B cell (primary cell): ENCODE data around the gene CYB561D1.

Source experiments
- EZH2 ChIP-seq: IDR thresholded peaks from 2 replicates; pipeline ENCODE4 v1.6.1; 2012; ENCODE audit warnings: borderline replicate concordance, low read depth, mild to moderate bottlenecking, moderate library complexity, low read length; ENCODE audit not compliant: insufficient read depth, poor library complexity, severe bottlenecking
- TF ChIP-seq, protein P1 (sequence below): fragments of 200-600 bp; IDR thresholded peaks from one replicate; pipeline ENCODE4 v1.8.0; 2022; ENCODE audit warnings: antibody characterized with exemption, mild to moderate bottlenecking

DNA sequence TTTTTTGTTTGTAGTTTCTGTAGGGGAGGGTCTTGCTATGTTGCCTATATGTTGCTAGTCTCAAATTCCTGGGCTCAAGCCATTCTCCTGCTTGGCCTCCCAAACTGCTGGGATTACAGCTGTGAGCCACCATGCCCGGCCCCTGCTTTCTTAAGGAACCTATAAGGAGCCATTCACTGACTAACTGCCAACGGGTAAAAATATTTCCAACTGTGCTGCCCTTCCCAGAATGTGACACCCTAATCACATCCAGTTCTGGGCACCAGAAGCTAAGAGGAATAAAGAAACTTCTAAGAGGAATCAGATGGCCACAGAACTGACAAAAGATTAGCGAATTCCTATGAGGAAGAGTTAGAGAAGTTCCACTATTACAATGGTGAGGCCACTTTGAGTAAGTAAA, 21.1 kb upstream of the CYB561D1 start:
- TF ChIP-seq, protein P1, sequence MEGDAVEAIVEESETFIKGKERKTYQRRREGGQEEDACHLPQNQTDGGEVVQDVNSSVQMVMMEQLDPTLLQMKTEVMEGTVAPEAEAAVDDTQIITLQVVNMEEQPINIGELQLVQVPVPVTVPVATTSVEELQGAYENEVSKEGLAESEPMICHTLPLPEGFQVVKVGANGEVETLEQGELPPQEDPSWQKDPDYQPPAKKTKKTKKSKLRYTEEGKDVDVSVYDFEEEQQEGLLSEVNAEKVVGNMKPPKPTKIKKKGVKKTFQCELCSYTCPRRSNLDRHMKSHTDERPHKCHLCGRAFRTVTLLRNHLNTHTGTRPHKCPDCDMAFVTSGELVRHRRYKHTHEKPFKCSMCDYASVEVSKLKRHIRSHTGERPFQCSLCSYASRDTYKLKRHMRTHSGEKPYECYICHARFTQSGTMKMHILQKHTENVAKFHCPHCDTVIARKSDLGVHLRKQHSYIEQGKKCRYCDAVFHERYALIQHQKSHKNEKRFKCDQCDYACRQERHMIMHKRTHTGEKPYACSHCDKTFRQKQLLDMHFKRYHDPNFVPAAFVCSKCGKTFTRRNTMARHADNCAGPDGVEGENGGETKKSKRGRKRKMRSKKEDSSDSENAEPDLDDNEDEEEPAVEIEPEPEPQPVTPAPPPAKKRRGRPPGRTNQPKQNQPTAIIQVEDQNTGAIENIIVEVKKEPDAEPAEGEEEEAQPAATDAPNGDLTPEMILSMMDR: no peak
- TF ChIP-seq EZH2: no peak
